GM21737 (cell line): ENCODE results near the gene GPSM1.

Experiments used
- ATAC-seq: cut with Tn5 transposase; IDR thresholded peaks from one replicate; pipeline ENCODE4 v1.9.1; 2021; ENCODE audit warnings: mild to moderate bottlenecking, moderate library complexity; ENCODE audit not compliant: unreplicated experiment

GPSM1 gene

DNA sequence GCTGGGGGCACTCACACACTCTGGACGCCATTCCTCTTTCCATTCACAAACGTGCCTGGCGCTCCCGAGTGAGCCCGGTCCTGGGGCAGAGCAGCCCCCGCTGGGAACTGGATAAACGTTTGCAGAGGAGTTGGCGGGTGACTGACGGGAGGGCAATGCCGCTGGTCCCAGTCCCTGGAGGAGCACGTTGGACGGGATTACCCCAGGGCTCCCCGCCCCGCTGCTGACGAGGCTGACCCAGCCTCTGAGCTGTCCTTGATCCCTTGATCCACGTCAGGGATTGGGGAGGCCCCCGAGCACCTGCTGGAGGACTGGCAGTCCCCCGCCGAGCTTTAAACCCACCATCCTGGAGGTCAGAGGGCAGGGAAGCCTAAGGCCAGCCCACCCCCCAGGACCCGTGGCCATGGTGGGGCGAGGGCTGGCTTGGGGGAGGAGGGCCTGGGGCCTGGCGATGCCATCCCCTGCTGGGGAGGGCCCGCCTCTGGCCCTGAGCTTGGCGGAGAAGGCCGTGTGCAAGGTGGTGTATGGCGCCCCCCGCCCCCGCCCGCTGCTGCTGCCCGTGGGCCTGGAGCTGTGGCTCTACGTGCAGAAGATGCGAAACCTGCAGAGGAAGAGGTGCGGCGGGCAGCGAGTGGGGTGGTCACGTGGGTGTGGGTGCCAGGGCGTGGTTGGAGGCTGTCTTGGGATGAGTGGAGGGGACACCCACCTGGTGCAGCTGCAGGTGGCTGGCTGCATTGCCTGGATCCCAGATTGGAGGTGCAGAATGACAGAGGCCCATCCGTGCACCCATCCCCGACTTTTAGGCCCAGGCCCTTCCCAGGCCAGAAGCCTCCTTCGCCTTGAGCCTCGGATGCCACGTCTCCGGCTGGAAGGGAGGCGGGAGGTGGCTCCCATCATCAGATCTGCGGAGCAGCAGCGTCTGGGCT, 4.5 kb downstream of the GPSM1 start:
- ATAC-seq = no peak

DNA sequence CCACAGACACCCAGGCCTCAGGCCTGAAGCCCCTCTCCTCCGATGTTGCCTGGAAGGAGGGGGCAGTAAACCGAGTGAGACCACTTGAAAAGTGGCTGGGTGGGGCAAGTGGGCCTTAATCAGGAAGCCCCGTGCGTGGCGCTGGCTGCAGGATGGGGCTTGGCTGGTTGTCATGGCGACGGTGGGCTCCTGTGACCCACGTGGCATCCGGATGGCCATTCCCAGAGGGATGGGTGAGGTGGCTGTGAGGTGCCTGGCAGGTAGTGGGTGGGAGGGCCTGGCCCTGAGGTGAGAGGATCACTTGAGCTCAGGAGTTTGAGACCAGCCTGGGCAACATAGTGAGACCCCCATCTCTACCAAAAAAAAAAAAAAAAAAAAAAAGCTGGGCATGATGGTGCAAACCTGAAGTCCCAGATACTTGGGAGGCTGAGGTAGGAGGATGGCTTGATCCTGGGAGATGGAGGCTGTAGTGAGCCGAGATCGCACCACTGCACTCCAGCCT, 5.2 kb downstream of the GPSM1 start:
- no peak for ATAC-seq

DNA sequence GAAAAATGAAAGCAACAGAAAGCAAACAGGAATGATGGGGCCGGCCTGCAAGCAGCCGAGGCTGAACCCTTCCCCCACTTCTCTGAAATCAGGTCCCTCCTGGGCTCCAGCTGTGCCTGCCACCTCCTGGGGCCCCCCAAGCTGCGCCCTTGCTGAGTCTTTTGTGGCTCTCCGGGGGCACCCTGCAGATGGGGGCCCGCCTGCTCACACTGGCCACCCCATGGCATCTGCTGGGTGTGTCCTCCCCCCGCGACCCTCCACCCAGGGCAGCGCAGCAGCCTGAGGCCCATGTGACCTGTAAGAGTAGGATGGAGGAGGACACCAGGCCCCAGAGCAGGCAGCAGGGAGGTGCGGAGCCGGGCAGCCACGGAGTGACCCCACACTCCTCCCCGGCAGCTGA, 5.7 kb downstream of the GPSM1 start:
- ATAC-seq = no peak

DNA sequence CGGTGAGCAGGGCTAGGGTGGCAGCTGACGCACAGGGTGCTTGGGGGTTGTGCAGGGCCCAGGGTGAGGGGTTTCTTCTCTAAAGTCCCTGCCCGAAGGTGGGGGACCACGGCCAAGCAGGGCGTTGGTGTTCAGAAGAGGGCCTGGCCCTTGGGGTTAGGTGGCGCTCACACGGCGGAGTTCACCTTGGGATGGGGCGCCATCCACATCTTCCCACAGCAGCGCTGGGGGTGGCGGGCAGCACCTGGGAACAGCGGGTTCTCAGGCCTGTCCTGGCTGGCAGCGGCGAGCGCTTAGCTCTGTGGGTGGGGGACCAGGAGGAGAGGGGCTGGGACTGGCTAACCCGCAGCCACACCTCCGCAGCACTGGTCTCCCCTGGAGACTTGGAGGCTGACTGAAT, 6.1 kb downstream of the GPSM1 start:
- ATAC-seq = no peak

DNA sequence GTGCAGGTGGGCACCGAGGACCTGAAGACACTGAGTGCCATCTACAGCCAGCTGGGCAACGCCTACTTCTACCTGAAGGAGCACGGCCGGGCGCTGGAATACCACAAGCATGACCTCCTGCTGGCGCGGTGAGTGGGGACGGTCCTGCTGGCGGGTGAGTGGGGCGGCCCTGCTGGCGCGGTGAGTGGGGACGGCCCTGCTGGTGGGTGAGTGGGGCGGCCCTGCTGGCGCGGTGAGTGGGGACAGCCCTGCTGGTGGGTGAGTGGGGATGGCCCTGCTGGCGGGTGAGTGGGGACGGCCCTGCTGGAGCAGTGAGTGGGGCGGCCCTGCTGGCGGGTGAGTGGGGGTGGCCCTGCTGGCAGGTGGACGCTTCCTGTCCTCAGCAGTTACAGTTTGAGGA, 7.2 kb downstream of the GPSM1 start:
- ATAC-seq = no peak

DNA sequence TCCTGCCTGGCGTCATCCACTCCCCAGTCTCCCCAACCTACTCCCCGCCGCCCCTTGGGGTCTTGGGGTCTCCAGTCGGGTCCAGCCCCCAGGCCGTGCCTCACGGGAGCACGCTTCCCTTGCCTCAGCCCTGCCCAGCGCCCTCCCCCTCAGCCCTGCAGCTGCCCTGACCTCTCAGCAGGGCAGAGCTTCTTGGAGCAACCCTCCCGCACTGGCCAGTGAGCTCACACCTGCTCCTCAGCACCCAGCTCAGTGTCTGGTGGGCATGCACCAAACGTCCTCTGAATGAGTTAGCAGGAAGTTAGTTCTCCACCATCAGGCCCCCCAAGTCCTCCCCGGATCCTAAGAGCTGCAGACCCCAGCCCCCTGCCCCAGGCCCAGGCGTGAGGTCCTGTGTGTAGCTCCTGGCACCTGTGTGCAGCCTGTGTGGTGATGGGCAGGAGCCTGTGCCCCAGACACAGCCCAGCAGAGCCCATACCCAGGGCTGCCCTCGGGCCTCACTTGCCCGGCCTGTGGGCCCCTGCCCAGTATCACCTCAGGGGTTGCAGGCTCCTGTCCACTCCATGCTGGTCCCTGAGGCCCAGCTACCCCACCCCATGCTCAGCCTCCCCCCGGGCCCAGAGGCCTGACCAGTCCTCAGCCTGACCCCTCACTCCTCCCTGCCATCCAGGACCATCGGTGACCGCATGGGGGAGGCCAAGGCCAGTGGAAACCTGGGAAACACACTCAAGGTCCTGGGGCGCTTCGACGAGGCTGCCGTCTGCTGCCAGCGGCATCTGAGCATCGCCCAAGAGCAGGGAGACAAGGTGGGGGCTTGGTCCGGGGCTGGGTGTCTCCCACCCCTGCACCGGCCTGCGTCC, 8.2 kb downstream of the GPSM1 start:
- ATAC-seq = no peak

DNA sequence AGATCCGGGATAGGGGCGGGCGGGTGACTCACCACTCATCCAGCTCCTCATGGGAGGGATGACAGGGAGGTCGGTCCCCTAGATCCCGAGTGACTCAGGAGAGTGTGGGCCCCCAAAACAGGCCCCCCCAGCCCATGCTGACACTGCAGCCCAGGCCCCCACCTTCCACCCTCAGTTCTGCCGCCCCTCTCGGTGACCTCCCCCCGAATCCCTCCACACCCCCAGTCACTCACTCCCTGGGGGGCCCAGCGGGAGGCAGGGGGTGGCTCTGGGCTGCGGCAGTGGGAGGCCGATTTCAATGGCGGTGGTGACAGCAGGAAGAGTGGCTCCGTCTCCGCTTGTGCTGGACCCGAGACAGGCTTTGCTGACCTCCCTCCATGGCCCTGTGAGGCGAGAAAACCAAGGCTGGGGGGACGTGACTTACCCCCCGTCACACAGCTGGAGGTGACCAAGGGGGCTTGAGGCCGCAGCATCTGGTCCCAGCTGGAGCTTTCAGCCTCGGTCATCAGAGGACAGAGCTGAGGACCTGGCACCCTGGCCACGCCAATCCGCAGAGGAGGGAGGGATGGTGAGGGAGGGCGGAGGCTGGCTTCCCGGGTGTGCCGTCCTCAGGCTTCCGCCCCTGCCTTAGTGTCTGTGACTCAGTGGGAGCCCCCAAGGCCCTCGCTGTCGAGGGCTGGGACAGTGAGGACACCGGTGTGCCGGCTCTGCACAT, 9.0 kb downstream of the GPSM1 start:
- no peak for ATAC-seq

DNA sequence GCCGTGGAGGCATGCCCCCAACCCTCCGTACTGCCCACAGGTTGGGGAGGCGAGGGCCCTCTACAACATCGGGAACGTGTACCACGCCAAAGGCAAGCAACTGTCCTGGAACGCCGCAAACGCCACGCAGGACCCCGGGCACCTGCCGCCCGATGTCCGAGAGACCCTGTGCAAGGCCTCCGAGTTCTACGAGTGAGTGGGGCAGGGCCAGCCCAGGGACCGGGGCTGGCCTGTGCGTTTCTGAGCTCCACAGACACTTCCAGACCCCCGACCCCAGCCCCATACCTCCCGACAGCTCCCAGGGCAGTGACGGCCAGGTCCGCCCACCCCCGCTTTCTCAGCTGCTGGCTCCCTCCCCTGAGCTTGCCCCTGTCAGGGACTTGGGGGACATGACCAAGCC, 9.5 kb downstream of the GPSM1 start:
- no peak for ATAC-seq

DNA sequence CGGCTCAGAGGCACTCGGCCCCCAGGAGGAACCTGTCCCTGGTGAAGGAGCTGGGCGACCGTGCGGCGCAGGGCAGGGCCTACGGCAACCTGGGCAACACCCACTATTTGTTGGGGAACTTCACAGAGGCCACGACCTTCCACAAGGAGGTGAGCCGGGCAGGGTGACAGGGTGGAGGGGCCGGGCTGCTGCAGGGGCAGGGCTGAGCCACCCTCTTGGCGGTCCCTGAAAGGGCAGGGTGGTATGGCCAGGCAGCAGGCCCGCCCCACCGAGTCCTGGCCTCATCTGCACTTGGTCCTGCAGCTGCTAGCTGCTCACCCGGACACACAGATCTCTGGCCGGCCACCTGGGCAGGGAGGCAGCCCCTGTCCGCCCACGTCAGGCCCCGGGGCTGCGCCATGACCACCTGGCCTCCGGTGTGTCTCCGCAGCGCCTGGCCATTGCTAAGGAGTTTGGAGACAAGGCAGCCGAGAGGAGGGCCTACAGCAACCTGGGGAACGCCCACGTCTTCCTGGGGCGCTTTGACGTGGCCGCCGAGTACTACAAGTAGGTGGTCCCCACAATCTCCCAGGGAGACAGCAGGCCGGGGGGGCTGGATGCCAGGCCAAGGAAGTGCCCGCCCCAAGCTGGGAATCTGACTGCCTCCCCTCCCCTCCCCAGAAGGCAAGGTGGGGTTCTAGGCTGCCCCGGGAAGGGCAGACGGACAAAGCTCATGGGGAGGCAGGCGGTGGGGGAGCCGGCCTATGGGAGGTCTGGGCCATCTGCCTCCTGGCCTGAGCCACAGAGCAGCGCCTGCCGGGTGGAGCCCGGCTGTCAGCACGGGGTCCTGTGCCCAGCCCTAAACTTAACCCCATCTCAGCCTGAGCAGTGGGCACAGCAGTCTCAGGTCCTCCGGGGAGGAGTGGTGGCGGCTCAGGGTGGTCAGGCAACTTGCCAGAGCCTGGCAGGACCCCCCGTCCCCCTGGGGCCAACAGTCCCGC, 10.4 kb downstream of the GPSM1 start:
- ATAC-seq = no peak

DNA sequence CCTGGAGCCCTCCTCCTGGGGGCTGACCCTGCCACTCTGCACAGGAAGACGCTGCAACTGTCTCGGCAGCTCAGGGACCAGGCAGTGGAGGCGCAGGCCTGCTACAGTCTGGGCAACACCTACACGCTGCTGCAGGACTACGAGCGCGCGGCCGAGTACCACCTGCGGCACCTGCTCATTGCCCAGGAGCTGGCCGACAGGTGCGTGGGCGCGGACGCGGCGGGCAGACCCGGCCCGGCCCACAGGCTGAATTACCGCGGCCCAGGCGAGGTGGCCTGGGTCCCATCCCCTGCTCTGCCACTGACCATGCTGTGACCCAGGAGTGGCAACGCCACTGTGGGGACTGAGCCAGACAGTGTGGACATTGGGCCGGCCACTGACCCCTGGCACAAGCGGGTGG, 11.2 kb downstream of the GPSM1 start:
- ATAC-seq = no peak

DNA sequence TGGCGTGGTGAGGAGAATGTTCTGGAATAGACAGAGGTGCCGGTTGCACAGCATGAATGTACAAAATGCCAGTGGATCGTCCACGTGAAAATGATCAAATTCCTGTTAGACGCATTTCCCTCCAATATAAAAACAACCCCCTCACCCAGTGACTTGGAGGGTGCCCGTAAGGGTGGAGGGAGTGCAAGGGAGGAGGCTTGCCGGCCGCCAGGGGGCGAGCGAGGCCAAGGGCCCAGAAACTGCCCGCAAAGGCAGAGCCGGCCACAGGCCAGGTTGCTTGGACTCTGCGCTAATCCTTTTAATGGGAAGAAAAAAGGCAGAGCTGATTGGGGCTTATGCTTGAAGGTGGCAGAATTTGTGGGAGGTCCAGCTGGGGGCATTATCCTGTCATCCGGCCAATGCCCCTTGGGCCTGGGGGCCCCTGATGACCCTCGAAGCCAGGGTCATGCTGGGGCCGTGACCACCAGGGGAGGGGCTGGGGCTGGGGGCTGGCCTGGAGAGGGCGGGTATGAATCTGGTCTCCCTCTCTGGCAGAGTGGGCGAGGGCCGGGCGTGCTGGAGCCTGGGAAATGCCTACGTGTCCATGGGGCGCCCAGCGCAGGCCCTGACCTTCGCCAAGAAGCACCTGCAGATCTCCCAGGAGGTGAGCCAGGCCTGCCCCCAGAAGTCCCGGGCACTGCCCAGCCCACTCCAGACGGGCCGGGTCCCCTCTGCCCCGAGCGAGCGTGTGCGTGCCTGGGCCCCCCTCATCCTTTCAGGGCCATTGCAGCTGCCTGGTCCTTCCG, 12.0 kb downstream of the GPSM1 start:
- no peak for ATAC-seq

DNA sequence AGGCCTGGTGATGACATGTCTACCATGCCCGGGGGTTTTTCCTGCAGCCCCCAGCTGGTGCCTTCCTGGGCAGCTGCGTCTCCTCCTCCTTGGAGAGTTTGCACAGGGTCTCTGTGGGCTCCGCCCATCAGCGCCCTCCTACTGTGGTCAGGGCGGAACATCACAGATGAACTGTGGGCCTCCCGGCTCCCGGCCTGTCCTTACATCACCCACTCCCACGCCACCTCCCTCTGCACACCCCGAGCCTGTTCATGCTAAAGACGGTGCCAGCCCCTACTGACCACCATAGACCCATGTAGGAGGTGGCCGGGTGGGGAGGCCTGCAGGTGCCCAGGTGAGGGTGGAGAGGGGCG, 12.6 kb downstream of the GPSM1 start:
- no peak for ATAC-seq

DNA sequence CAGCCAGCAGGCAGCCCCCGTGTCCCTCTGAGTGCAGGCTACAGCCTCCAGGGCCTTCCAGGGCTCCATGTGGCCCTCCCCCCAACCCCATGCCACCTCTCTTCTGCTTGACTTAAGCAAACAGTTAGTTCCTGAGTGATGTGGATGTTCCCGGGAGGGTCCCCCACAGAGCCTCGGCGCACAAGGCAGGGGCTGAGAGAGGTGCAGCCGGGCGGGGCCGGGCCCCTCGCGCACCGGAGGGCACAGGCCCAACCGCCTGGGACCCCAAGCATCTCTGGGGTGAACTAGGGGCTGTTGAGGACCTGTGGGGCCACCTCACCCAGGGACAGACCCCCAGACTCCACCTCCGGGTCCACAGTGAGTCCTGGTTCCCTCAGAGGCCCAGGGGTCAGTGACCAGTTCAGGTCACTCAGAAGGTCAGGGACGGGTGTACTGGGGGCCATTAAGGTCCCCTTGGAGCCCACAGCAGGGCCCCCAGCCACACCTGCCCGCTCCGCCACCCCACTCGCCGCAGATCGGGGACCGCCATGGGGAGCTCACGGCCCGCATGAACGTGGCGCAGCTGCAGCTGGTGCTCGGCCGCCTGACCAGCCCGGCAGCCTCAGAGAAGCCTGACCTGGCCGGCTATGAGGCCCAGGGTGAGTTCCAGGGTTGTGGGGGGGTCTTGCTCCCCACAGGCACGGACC, 13.2 kb downstream of the GPSM1 start:
- ATAC-seq = no peak

DNA sequence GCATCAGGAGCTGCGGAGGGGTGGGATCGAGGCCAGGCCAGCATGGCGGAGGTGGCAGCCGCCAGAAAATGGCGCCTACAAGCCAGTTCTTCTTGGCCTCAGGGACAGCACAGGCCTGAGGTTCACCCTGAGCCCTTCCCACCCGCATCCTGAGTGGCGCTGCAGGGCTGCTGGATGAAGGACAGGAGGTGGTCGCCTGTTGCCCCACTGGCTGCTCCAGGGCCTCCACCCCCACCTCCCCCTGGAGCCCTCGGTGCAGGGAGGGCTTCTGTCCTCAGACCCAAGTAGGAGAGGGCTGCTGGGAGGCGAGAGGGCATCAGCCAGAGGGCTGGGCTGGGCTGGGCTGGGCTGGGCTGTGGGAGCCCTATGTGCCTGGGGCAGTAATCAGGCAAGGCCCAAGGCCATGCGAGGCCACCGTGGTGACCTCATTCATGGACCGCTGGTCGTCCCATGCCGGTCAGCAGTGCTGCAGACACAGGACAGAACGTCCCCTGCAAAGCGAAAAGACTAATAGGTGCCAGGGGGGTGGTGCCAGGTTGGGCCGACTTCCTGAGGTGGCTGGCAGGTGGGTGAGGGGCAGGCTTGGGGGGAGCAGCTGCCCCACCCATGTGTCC, 13.8 kb downstream of the GPSM1 start:
- ATAC-seq = no peak

DNA sequence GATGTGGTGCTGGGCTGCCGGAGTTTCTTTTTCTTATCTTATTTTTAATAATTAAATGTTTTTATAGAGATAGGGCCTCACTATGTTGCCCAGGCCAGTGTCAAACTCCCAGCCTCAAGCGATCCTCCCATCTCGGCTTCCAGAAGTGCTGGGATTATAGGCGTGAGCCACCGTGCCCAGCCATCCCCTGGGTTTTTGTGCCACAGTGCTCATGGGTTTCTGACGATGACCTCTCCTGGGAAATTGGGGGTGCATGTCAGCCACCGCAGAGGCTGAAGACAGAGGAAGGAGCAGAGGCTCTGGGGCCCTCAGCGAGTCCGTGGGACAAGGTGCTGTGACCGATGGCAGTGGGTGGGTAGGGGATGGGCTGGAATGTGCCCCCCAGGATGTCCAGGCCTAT, 14.4 kb downstream of the GPSM1 start:
- ATAC-seq = no peak

DNA sequence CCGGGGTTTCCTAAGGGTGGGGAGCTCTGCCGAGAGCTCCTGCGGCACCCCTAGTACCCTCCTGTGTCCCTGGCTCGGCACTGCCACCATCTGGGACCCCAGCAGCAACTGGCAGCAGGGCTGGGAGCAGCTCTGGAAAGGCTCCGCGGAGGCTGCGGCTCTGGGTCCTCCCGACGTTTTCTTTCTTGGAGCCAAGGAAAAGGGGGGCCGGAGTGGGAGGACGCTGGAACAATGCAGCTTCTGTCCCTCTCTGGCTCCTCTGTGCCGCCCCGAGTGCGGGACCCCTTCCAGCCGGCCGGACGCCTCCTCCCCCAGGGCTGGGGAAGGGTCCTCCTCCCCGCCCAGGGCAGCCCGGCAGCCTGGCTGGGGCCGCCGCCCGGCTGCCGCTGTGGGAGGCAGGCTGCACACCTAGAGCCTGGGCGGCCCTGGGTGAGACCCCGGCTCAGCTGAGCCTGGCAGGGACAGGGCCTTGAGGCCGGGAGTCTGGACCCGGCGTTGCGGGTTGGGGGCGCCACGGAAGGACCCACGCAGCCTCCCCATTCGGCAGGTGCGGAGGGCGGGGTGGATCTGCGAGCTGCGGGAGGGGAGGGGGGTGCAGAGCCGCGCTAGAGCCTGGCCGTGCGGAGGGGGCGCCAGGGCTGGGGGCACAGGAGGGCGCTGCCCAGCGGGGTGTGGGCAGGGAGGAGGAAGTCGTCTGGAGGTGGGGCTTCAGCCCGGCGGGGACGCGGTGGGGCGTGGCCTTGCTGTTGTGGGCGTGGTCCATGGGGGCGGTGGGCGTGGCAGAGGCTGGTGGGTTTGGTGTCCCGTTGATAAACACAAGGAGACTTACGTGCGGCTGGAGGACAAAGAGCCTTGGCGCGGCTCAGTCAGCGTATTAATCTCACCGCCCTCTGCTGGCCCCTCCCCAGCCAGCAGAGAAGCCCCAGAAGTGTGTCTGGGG, 15.1 kb downstream of the GPSM1 start:
- ATAC-seq = no peak
